Measurements from ENCODE around the gene ASZ1.
"Not testable (repeated sequence)": the region's sequence is repeated elsewhere in the genome, so short reads cannot be mapped to it uniquely, and the experiment has no call there.

ASZ1 gene, protein sequence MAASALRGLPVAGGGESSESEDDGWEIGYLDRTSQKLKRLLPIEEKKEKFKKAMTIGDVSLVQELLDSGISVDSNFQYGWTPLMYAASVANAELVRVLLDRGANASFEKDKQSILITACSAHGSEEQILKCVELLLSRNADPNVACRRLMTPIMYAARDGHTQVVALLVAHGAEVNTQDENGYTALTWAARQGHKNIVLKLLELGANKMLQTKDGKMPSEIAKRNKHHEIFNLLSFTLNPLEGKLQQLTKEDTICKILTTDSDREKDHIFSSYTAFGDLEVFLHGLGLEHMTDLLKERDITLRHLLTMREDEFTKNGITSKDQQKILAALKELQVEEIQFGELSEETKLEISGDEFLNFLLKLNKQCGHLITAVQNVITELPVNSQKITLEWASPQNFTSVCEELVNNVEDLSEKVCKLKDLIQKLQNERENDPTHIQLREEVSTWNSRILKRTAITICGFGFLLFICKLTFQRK

DNA sequence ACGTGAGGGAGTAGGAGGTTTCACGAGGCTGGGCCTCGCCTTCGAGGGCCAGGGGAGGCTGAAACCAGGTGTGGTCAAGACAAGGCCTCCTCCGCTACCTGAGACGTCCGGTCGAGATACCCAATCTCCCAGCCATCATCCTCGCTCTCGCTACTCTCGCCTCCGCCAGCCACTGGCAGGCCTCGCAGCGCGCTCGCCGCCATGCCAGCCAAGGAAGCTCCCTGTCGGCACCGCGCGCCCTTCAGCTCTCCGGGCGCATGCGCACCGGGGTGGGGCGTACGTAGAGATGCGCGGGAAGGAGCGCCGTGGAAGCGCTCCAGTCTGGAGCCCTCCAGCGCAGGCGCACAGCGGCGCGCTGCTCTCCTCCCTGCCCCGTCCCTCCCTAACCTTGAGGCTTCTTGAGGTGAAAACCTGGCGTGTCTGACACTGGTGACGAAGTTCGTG lies at the start of gene ASZ1:
TSS of gene ASZ1 (minus strand) at position 236 of the 444 bp plus-strand sequence. CDS start at position 203, 33 bp downstream.
- no peak for DNase-seq

DNA sequence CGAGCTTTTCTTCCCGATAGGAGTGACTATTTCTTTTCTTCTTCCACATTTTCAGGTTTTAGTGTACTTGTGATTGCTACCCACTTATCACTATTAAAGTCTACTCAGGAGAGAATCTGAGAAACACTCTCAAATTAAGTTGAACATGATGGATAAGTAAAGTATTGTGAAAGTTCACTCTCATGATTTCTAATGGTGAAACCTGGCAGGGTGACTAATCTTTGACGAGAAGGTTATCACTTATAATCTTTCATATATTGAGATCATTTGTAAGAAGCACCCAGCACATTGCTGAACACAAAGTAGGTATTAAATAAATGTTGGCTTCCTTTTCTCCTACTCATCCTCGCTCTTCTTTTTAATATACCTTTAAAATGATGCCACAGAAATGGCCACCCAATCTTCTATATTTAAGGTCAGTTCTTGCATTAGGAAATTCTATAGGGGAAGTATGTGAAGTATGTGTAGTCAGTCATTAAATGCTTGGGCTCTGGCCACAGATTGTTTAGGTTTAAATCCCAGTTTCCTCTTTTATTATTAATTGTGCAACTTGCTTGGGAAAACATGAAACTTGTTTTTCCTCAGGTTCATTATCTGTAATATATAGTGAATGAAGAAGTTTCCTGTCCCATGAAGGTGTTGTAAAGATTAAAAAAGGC lies 49.4 kb upstream of the ASZ1 start:
- no peak for DNase-seq

DNA sequence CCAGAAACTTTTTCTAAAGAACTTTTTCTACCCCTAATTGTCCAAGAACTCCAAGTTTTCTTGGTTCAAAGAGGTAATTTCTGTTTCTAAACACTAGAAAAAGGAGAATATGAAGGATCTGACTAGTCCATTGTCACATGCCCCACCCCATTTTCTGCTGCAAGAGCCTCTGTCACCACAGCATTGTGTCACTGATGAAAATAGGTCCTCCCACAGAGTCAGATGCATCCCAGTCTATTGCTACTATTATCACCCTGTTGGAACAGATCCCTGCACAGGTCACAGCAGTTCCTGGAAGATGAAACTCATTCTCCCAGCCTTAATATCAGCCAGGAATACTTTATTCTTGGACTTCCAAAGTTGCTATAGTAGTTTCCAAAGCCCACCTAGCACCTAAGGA lies 45.0 kb upstream of the ASZ1 start:
- DNase-seq = no peak

DNA sequence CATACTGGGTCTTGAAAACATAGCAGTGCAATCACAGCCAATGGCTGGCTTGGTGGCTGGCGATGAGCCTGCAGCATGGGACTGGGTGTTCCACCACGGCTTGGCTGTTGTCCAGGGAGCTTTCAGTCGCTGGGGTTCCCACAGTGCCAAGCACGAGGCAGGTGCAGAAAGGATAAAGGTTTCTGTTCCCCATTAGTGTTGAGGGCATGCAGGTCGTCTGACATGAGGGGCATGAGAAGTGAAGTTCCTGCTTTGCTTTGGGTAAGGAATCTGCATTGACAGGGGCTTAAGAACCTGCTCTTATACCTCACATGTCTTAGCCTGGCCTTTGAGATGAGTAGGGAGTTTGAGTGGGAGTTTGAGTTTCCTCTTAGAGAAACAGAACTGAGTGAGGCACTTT lies 43.5 kb upstream of the ASZ1 start:
- DNase-seq = no peak

DNA sequence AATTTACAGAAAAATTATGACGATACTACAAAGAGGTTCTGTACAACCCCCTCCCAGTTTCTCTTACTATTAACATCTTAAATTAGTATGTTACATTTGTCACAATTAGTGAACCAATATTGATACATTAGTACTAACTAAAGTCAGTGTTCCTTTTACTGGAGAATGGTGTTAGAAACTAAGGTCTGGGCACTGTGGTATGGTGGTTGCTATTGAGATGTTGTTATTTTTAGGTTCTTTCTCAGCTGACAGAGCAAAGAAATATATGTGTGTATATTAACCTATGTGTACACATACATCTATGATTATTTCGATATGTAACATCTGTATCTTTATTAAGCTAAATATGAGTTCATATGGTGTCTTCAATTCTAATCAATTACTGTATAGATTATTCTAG lies 40.9 kb upstream of the ASZ1 start:
- DNase-seq = no peak

DNA sequence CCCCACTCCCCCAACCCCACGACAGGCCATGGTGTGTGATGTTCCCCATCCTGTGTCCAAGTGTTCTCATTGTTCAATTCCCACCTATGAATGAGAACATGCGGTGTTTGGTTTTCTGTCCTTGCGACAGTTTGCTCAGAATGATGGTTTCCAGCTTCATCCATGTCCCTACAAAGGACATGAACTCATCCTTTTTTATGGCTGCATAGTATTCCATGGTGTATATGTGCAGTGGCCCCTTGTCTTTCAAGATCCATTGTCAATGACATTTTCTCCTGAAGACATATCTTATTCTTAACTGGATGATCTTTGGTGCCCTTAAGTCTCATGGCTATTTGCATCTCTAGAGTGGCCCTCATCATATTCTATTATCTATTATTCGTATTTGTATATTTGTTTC lies 33.5 kb upstream of the ASZ1 start:
- DNase-seq = not testable (repeated sequence)

DNA sequence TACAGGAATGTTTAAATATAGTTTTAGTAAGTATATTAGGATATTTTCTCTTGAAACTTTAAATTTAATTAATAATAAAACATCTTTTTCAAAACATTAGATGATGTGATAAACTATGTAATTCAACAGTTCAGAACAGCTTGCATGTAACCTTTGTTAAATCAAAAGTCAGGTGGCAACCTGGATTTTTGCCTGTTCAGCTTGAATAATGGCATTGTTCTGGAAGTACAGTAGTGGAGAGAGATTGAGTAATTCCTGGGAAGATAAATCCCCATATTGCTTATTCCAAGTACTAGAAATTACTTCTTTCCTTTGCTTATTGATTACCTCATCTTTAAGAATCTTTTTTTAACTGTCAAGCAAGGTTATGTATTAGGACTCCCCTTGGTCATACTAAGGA lies 32.4 kb upstream of the ASZ1 start:
- no peak for DNase-seq

DNA sequence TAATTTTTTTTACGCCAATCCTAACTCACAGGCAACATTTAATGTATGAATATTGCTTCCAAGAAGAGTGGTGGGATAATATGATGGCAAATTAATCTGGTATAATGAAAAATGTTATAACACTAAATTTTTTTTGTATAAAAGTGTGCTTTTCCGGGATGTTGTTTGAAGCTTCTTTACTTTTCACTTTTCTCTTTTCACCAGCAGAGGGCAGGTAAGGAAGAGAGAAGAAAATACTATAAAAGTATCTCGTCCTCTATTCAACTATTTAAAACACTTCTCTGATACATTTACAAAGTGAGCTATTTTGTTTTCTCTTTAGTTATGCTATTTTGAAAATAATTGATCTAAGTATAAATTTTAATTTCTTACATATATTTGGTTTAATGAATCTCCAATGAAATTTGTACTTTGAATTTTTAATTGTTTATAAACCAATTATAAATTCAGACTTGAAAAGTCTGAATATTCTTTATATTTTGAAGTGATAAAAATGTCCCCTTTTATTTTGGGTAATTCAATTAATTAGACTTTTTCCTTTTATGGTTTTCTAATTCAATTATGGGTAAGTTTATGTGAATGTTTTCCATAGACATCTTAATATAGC lies 31.8 kb upstream of the ASZ1 start:
- peak in 2 of 3 experiments; percentile 55 to 74 for DNase-seq

DNA sequence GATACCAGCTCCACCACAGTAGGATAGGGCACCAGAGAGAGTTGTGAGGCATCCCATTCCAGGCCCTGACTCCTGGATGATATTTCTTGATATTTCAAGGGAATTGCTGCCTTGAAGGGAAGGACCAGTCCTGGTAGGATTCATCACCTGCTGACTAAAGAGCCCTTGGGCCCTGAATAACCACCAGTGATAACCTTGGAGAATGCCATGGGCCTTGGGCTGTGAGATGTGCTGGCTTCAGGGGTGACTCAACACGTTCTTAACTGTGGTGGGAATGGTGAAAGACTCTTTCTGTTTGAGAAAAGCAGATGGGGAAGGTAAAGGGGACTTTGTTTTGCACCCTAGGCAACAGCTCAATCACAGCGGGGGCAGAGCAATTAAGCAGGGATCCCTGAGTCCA lies 21.4 kb upstream of the ASZ1 start:
- no peak for DNase-seq

DNA sequence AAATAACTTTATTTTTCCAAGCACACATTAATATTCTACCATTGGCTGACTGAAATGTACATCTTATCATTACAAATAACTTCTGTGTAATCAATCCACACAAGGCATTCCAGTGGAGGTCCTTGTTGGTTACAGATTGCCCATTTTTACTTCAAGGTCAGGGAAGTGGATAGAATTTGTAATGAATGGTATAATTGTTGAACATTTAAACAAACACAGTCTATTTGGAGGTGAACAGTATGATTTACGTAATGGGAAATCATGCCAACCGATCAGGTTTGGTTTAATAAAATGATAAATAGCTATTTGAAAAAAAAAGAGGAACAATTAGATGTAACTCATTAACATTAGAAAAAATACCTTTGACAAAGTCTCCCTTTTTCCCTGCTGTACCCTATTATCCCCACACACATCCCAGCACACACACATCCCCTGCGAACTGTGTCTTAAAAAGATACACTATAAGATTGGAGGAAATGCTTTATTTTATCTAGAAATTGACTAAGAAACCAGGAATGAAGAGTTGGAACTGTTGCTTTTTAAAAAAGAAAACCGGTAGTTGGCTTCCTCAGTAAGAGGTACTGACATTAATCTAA lies 19.0 kb upstream of the ASZ1 start:
- no peak for DNase-seq

DNA sequence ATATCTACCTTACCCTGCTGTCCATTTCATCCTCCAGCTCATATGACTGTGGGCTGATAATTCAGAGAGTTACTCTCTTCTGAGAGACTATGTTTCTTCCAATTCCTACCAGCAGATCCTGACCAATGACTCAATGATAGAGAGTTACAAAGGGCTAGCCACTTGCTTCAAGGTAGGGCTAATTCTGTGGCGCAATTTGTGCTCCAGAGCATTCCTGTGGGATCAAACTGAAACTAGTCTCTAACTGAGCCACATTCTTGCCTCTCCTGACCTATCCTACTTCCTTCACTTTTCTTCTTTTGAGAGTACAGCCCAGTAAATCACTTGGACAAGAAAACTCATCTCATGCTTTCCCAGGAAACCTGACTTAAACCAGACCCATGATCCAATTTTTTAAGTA lies 17.9 kb upstream of the ASZ1 start:
- DNase-seq = no peak

DNA sequence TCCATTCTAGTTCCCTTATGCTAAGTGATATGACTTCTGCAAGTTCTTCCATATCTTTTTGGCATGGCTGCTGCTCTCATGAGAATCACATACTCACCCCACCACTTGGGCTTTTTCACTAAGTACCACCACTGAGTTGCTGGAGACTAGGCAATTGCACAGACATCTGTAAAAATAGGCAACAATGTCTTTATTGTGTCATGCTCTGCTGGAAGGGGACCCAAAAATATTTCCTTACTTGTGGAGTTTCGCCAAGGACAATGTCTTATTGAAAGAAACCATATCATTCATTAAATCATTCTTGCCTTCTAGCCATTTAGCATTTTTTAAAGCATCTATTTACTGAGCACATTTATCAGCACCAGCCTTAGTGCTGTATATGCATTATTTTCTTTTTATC lies 17.4 kb upstream of the ASZ1 start:
- no peak for DNase-seq

DNA sequence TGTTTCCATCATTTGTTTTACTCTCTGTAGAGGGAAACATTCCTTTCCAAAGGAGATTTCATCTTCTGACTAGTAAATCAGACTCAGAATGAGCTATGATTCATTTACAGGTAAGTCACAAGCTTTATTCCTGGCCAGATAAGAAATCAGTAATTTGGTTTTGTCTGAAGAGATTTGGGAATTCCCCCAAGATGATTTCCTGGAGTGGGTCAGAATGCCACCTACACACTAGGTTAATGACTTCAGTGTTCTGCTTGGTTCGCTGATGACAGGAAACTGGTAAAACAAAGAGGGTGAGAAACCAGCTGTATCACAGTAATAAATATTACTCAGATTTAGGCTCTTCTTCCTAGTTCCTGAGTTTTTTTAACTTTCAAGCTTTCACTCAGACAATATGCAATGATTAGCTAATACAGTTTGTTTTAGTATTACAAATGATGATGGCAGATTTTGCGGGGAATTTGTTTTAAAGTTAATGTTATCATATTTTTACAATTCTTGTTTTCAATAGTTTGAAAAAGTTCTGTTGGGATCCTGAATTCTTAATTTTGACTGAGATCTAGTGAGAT lies 8.3 kb upstream of the ASZ1 start:
- no peak for DNase-seq

DNA sequence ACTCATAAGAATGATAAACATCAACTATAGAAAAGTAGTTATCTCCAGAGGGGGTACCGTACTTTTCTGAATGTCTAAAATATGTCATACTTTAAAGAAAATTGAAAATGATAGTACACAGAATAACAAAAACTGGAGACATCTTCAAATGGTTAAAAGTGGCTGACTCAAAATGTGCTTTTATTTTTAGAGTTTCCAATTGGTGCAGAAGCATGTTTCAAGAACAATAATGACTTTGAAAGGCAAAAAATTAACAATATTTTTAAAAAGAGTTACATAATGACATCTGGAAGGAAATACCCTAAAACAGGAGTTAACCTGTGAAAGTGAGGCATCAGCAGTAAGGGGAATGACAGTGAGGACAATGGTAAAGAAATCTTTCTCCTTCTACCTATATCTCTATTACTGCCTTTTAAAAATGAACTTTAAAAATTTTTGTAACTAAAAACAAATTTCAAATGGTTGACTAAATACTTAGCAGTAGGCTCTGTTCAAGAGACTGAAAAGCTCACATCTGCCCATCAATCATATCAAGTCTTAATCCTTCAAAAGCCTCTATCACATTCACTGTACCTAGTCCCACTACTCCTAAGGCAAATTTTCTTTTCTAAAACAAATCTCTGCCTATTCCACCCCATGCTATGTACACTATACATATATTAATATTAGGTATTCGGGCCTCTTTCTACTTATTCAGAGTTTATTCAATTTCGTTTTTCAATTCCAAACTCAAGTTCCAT lies 3.0 kb downstream of the ASZ1 start:
- DNase-seq = no peak

DNA sequence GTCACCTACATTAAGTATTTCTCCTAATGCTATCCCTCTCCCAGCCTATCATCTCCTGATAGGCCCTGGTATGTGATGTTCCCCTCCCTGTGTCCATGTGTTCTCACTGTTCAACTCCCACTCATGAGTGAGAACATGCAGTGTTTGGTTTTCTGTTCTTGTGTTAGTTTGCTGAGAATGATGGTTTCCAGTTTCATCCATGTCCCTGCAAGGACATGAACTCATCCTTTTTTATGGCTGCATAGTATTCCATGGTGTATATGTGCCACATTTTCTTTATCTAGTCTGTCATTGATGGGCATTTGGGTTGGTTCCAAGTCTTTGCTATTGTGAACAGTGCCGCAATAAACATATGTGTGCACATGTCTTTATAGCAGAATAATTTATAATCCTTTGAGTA lies 12.7 kb downstream of the ASZ1 start:
- DNase-seq = not testable (repeated sequence)

DNA sequence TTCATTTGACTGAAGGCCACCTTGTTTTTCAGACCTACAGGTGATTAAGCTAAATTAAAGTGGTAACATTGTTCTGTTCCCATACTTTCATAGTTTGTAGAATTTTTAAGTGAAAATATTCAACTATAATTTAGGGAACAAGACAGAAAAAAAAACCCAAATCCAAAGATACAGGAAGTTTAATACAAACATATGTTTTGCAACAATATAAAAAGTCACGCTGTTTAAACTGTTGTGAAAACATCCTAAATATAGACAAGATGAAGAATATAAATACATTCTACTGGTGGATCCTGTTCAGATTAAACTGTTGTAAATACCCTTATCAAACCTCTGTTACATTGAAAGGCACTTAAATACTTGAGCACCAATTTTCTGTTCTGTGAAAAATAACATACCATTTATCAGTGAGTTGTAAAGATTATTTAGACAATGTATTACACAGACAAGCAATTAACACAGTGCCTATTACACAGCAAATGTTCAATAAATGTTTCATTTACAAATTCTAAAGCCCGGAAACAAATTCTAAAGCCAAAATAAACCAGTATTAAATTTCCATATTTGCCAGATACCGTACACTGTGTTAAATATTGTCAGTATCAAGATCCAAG lies 14.2 kb downstream of the ASZ1 start:
- DNase-seq = peak in 1 of 3 experiments; percentile 69

DNA sequence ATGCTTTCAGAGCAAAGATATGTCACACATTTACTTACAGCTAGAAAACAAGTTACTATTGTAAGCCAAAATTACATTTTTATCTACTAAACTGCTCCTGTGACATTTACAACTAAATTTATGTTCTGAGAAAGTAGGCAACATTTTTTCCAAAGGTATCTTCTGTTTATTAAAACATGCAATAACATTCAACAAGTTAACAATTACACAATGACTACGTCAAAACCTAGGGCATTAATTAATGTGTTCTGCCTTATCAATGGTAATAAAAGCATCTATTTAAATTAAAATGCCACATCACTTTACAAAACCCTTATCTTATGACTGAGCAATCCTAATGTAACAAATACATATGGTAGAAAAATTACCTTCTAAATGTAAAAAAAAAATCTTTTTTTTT lies 14.9 kb downstream of the ASZ1 start:
- no peak for DNase-seq

DNA sequence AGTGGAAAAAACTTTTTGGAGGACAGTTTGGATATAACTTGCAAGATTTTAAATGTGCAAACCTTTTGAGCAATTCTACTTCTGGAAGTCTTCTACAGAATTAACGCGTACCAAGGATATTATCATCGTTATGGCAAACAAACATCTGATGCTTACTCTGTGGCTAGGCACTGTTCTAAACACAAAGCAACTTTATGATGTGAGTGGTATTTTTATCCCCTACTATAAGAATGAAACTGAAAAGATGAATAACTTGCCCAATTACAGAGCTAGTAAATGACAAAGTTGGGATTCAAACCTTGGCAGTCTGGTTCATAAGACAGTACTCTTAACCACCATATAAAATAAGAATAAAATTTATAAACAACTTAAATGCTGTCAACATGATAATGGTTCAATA lies 15.8 kb downstream of the ASZ1 start:
- no peak for DNase-seq

DNA sequence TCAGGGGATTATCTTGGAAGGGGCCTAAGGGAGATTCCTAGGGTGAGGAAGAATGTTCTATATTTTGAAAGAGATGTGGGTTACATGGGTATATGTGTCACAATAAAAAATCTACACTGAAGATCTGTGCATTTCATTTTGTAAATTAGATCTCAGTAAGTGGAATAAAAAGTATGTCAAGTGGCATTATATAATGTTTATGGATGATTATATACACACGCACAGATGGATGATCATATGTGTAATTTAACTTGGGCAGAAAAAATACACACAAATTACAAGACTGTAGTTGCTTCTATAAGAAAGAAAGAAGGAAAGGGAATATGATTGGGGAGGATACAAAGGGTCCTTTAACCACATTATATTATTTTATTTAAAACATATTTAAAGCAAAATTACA lies 18.5 kb downstream of the ASZ1 start:
- DNase-seq = no peak

DNA sequence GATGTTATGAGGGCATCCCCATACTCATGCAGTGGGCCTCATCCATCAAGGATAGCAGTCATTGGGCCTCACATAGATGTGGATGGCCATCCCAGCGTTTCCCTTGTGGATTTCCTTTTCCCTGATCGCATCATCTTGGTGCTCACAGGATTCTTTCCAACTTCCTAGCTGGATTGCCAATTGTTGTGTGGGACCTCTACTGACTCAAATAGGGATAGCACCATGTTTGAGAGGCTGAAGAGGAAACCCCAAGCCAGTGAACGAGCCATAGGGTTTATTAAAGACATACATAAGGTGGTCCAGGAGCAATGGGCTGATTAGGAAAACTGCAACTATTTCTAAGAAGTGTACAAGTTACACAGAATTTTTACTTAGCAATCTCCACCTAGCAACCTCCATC lies 21.8 kb downstream of the ASZ1 start:
- no peak for DNase-seq

DNA sequence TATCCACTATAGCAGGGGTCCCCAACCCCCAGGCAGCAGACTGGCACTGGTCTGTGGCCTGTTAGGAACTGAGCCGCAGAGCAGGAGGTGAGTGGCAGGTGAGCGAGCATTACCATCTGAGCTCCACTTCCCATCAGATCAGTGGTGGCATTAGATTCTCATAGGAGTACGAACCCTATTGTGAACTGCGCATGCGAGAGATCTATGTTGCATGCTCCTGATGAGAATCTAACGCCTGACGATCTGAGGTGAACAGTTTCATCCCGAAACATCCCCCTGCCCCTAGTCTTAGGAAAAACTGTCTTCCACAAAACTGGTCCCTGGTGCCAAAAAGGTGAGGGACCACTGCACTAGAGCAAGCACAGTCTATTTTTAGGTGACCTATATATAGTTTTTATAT lies 23.6 kb downstream of the ASZ1 start:
- DNase-seq = no peak

DNA sequence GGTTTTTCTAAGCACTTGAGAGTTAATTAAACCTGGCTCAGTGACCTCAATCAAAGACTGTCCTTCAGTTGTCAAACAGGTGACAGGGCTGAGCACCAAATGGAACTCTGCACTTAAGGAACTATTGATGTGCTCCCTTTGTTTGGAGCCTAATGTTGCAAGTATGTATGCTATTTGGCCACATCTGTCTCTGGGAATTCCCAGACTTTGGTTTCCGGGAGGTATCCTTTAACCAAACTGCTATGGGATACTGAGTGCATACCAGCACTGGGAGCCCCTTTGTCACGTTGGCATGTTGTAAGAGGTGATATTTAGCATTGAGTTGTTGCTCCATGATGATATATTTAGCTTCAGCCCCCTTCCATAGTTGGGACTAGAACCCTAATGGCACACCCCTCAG lies 25.2 kb downstream of the ASZ1 start:
- DNase-seq = peak in 2 of 3 experiments; percentile 12 to 31
